NCI-H2196 treated with DMSO at 0.1 percent for 48 hours (cell line): ENCODE data around the gene UGT1A8.

Source experiments
- DNase-seq: peaks from one replicate; lab custom pipeline; 2025; ENCODE audit not compliant: unreplicated experiment; lab: John Stamatoyannopoulos, UW

The UGT1A8 gene

GRCh38 chr2:233798335-233799086 is 181.1 kb downstream of the UGT1A8 start:
- no peak for DNase-seq

- no peak for DNase-seq
These were observed 181.7 kb downstream of the UGT1A8 start for GRCh38 chr2:233799087-233799665.

GRCh38 chr2:233799716-233800115 is 182.3 kb downstream of the UGT1A8 start:
- no peak for DNase-seq

- DNase-seq: no peak
These were observed 182.8 kb downstream of the UGT1A8 start for GRCh38 chr2:233800208-233800607.

- DNase-seq: no peak
These were observed 184.1 kb downstream of the UGT1A8 start for GRCh38 chr2:233801357-233802131.

GRCh38 chr2:233802132-233802815 is 184.8 kb downstream of the UGT1A8 start:
- no peak for DNase-seq

GRCh38 chr2:233803292-233803911 is 186.0 kb downstream of the UGT1A8 start:
- DNase-seq: no peak

- DNase-seq: no peak
These were observed 186.6 kb downstream of the UGT1A8 start for GRCh38 chr2:233803994-233804393.

- no peak for DNase-seq
These were observed 189.9 kb downstream of the UGT1A8 start for GRCh38 chr2:233807215-233807865.

GRCh38 chr2:233807966-233808935 is 190.8 kb downstream of the UGT1A8 start:
- no peak for DNase-seq

GRCh38 chr2:233810385-233810784 is 193.0 kb downstream of the UGT1A8 start:
- DNase-seq: no peak

GRCh38 chr2:233811087-233811486 is 193.7 kb downstream of the UGT1A8 start:
- DNase-seq: no peak

- no peak for DNase-seq
These were observed 194.3 kb downstream of the UGT1A8 start for GRCh38 chr2:233811732-233812131.

- no peak for DNase-seq
These were observed 196.0 kb downstream of the UGT1A8 start for GRCh38 chr2:233813236-233814055.

- no peak for DNase-seq
These were observed 196.8 kb downstream of the UGT1A8 start for GRCh38 chr2:233814056-233814835.

GRCh38 chr2:233815861-233816260 is 198.4 kb downstream of the UGT1A8 start:
- DNase-seq: no peak

- DNase-seq: no peak
These were observed 198.9 kb downstream of the UGT1A8 start for GRCh38 chr2:233816334-233816733.

GRCh38 chr2:233816771-233817170 is 199.3 kb downstream of the UGT1A8 start:
- no peak for DNase-seq
